CD4-positive, alpha-beta T cell (primary cell): Measurements from ENCODE around the gene FOXQ1. TPM values are rescaled to one million over a fixed set of nuclear protein-coding genes. Genes with fewer than 3 reads are reported as not detected.

Experiments
- ATAC-seq: fragments of 200-7000 bp; cut with Tn5 transposase; one replicate; pipeline ENCODE4 v1.10.0; 2022; ENCODE audit warnings: mild to moderate bottlenecking; ENCODE audit not compliant: poor library complexity
- CTCF ChIA-PET: fragments of 350-600 bp; sonication (Branson Sonifier 250); formaldehyde crosslinking; loops from one replicate; lab custom pipeline; 2021; ENCODE audit warnings: antibody characterized with exemption, inconsistent platforms; lab: Charles Lee
- POLR2A ChIA-PET: fragments of 350-600 bp; sonication (Branson Sonifier 250); formaldehyde crosslinking; loops from one replicate; lab custom pipeline; 2021; ENCODE audit warnings: antibody characterized with exemption, inconsistent platforms; lab: Charles Lee
- DNase-seq, 14 experiments: peaks; one replicate each; pipeline ENCODE4 v3.0.0-alpha.2; 2013 to 2020; ENCODE audit warnings: mixed read lengths in 2 of 14
- H3K27ac ChIP-seq, 2 donors: one replicate each; pipeline versions ENCODE4 v1.5.1 to v1.7.0; 2013; ENCODE audit warnings: low read length in 2 of 2, low read depth in 1 of 2, mild to moderate bottlenecking in 1 of 2
- H3K27me3 ChIP-seq, 2 experiments: 1 replicate in 1 of 2; 2 replicates in 1 of 2; pipeline versions ENCODE4 v1.6.1 to v1.7.0; 2013; ENCODE audit warnings: low read length in 2 of 2, control low read depth in 1 of 2, mild to moderate bottlenecking in 1 of 2, moderate library complexity in 1 of 2; ENCODE audit not compliant: insufficient read depth in 2 of 2, control insufficient read depth in 1 of 2
- H3K36me3 ChIP-seq: one replicate; pipeline ENCODE4 v1.6.1; 2013; ENCODE audit warnings: low read length, control low read depth; ENCODE audit not compliant: insufficient read depth
- H3K4me1 ChIP-seq: one replicate; pipeline ENCODE4 v1.6.1; 2013; ENCODE audit warnings: low read length, control low read depth; ENCODE audit not compliant: insufficient read depth
- H3K4me3 ChIP-seq: one replicate; pipeline ENCODE4 v1.5.1; 2013; ENCODE audit warnings: mild to moderate bottlenecking, low read length, moderate library complexity
- H3K9me3 ChIP-seq, 2 experiments: 1 replicate in 1 of 2; 2 replicates in 1 of 2; pipeline versions ENCODE4 v1.6.1 to v1.7.0; 2013; ENCODE audit warnings: low read length in 2 of 2, mild to moderate bottlenecking in 2 of 2, control low read depth in 1 of 2, moderate library complexity in 1 of 2; ENCODE audit not compliant: control insufficient read depth in 1 of 2, insufficient read depth in 1 of 2
- H3K27ac Mint-ChIP-seq: one replicate; pipeline ENCODE4 v1.8.0; 2020; ENCODE audit warnings: mixed read lengths
- H3K27me3 Mint-ChIP-seq: one replicate; pipeline ENCODE4 v1.8.0; 2021; ENCODE audit warnings: mixed read lengths
- H3K36me3 Mint-ChIP-seq: one replicate; pipeline ENCODE4 v1.8.0; 2021; ENCODE audit warnings: low read depth, mixed read lengths
- H3K4me1 Mint-ChIP-seq: one replicate; pipeline ENCODE4 v1.8.0; 2021; ENCODE audit warnings: low read depth, mixed read lengths
- H3K4me3 Mint-ChIP-seq: one replicate; pipeline ENCODE4 v1.8.0; 2020; ENCODE audit warnings: mild to moderate bottlenecking, mixed read lengths
- H3K9me3 Mint-ChIP-seq: one replicate; pipeline ENCODE4 v1.8.0; 2020; ENCODE audit warnings: mixed read lengths
- CTCF ChIP-seq: fragments of 200-600 bp; IDR thresholded peaks from one replicate; pipeline ENCODE4 v1.8.0; 2022; ENCODE audit warnings: antibody characterized with exemption, mild to moderate bottlenecking
- intact Hi-C, 2 experiments: fragments of 100-400 bp; cut with DNase I in 1 of 2; cut with micrococcal nuclease in 1 of 2; formaldehyde crosslinking; loops; one replicate each; pipeline versions ENCODE4 v1.15.1 to v1.9.0; 2023 to 2025; cut with DNase I, micrococcal nuclease
- total RNA-seq, 174 experiments: library from RNA in 2 of 174; stranded (reverse) in 2 of 174; gene quantifications; one replicate each; pipeline ENCODE4 v1.2.3 and lab custom pipeline; 2021 to 2026

Gene FOXQ1
- total RNA-seq, 2 experiments from 2014 or later: not detected

GRCh38 chr6:1296079-1296478 is 15.8 kb upstream of the FOXQ1 start:
- no peak overlapping the region for H3K27ac Mint-ChIP-seq
- H3K27ac ChIP-seq: no peak overlapping the region
- ATAC-seq: no peak
- CTCF ChIA-PET: no interaction called here
- H3K9me3 Mint-ChIP-seq: no peaks in the 10 kb centered on the region
- H3K27me3 Mint-ChIP-seq: peaks cover 67% of the 10 kb centered on the region
- intact Hi-C loops: no loop called here
- H3K36me3 ChIP-seq: no peaks in the 10 kb centered on the region
- no peak overlapping the region for H3K4me3 Mint-ChIP-seq
- no peaks in the 10 kb centered on the region for H3K36me3 Mint-ChIP-seq
- H3K9me3 ChIP-seq: peaks cover 0 to 3% of the 10 kb centered on the region in 2 experiments
- no peak overlapping the region for H3K4me3 ChIP-seq
- DNase-seq: no peak
- POLR2A ChIA-PET: no interaction called here
- H3K27me3 ChIP-seq: peaks cover 4 to 6% of the 10 kb centered on the region in 2 experiments
- H3K4me1 Mint-ChIP-seq: no peaks in the 10 kb centered on the region
- no peak for TF ChIP-seq CTCF
- no peaks in the 10 kb centered on the region for H3K4me1 ChIP-seq

- no peak overlapping the region for H3K27ac Mint-ChIP-seq
- peaks cover 3% of the 10 kb centered on the region for H3K9me3 Mint-ChIP-seq
- no peaks in the 10 kb centered on the region for H3K36me3 Mint-ChIP-seq
- TF ChIP-seq CTCF: no peak
- POLR2A ChIA-PET: no interaction called here
- no peak overlapping the region for H3K4me3 Mint-ChIP-seq
- no peak for DNase-seq
- Histone ChIP-seq H3K4me3 (no peak overlapping the region), H3K27ac (no peak overlapping the region), H3K27me3 (peaks cover 4 to 6% of the 10 kb centered on the region in 2 experiments), H3K4me1 (no peaks in the 10 kb centered on the region), H3K9me3 (peaks cover 0 to 8% of the 10 kb centered on the region in 2 experiments), H3K36me3 (no peaks in the 10 kb centered on the region)
- no peak for ATAC-seq
- CTCF ChIA-PET: no interaction called here
- peaks cover 67% of the 10 kb centered on the region for H3K27me3 Mint-ChIP-seq
- intact Hi-C loops: no loop called here
- no peaks in the 10 kb centered on the region for H3K4me1 Mint-ChIP-seq
These were observed 15.4 kb upstream of the FOXQ1 start for GRCh38 chr6:1296542-1296941.

- H3K9me3 ChIP-seq: peaks cover 0 to 15% of the 10 kb centered on the region in 2 experiments
- H3K36me3 ChIP-seq: no peaks in the 10 kb centered on the region
- H3K4me3 ChIP-seq: no peak overlapping the region
- no peak for TF ChIP-seq CTCF
- H3K27ac Mint-ChIP-seq: no peak overlapping the region
- ChIA-PET POLR2A (no interaction called here), CTCF (no interaction called here)
- no peaks in the 10 kb centered on the region for H3K4me1 Mint-ChIP-seq
- DNase-seq (no peak), ATAC-seq (no peak)
- no peaks in the 10 kb centered on the region for H3K4me1 ChIP-seq
- H3K9me3 Mint-ChIP-seq: peaks cover 12% of the 10 kb centered on the region
- peaks cover 70% of the 10 kb centered on the region for H3K27me3 Mint-ChIP-seq
- no peak overlapping the region for H3K4me3 Mint-ChIP-seq
- H3K36me3 Mint-ChIP-seq: no peaks in the 10 kb centered on the region
- H3K27me3 ChIP-seq: peaks cover 4 to 6% of the 10 kb centered on the region in 2 experiments
- intact Hi-C loops: no loop called here
- no peak overlapping the region for H3K27ac ChIP-seq
These were observed 14.2 kb upstream of the FOXQ1 start for GRCh38 chr6:1297746-1298145.
